HEK293 (cell line): ENCODE results near the gene RHBDL2.

Source experiments
- CTCF ChIA-PET: fragments of 350-600 bp; formaldehyde crosslinking; extraction: SDS; loops from one replicate; lab custom pipeline; 2021; ENCODE audit warnings: antibody characterized with exemption; lab: Yijun Ruan, JAX
- POLR2A ChIA-PET: fragments of 300-600 bp; formaldehyde crosslinking; extraction: SDS; loops from one replicate; lab custom pipeline; 2020; ENCODE audit warnings: antibody characterized with exemption, inconsistent platforms; lab: Yijun Ruan, JAX
- H3K27ac ChIP-seq: fragments of 200-500 bp; sonication (Bioruptor generic); 2 replicates; pipeline ENCODE4 v1.5.1; 2014; ENCODE audit warnings: low read depth, low read length, control low read depth, inconsistent platforms; ENCODE audit errors: extremely low read depth
- H3K36me3 ChIP-seq, 2 experiments: fragments of 200-500 bp in 1 of 2; sonication (Bioruptor generic) in 1 of 2; 1 replicate in 1 of 2; 2 replicates in 1 of 2; pipeline ENCODE4 v1.5.1; 2014 to 2017; ENCODE audit warnings: inconsistent platforms in 2 of 2, low read length in 2 of 2; ENCODE audit not compliant: control insufficient read depth in 2 of 2, insufficient read depth in 1 of 2
- H3K4me1 ChIP-seq: fragments of 200-500 bp; sonication (Bioruptor generic); 2 replicates; pipeline ENCODE4 v1.5.1; 2014; ENCODE audit warnings: mild to moderate bottlenecking, low read length, inconsistent platforms; ENCODE audit not compliant: control insufficient read depth, insufficient read depth
- H3K4me3 ChIP-seq: 2 replicates; pipeline ENCODE4 v1.5.1; 2011; ENCODE audit warnings: low read depth, mild to moderate bottlenecking, control low read depth, low read length, moderate library complexity
- H3K9me3 ChIP-seq: fragments of 200-500 bp; sonication (Bioruptor generic); 2 replicates; pipeline ENCODE4 v1.5.1; 2014; ENCODE audit warnings: low read depth, low read length, inconsistent platforms; ENCODE audit not compliant: control insufficient read depth, insufficient read depth
- BCL11B ChIP-seq: fragments of 450-650 bp; formaldehyde crosslinking; IDR thresholded peaks from 2 replicates; pipeline ENCODE4 v1.5.1; 2016; ENCODE audit warnings: low read depth, missing biosample characterization, missing genetic modification characterization
- HIC1 ChIP-seq: fragments of 450-650 bp; formaldehyde crosslinking; IDR thresholded peaks from 2 replicates; pipeline ENCODE4 v1.5.1; 2016; ENCODE audit warnings: missing biosample characterization, missing genetic modification characterization
- MYNN ChIP-seq: fragments of 450-650 bp; formaldehyde crosslinking; IDR thresholded peaks from 2 replicates; pipeline ENCODE4 v1.5.1; 2016; ENCODE audit warnings: missing biosample characterization, missing genetic modification characterization, borderline replicate concordance
- PRDM1 ChIP-seq: fragments of 450-650 bp; formaldehyde crosslinking; IDR thresholded peaks from 2 replicates; pipeline ENCODE4; 2016; ENCODE audit warnings: missing biosample characterization, missing genetic modification characterization
- PRDM4 ChIP-seq: fragments of 450-650 bp; formaldehyde crosslinking; IDR thresholded peaks from 2 replicates; pipeline ENCODE4 v1.5.1; 2017; ENCODE audit warnings: missing biosample characterization, missing genetic modification characterization
- SALL2 ChIP-seq: fragments of 450-650 bp; formaldehyde crosslinking; IDR thresholded peaks from 2 replicates; pipeline ENCODE4 v1.5.0; 2017; ENCODE audit warnings: missing biosample characterization, mild to moderate bottlenecking, missing genetic modification characterization, borderline replicate concordance
- SP7 ChIP-seq: fragments of 450-650 bp; formaldehyde crosslinking; IDR thresholded peaks from 2 replicates; pipeline ENCODE4 v1.5.1; 2016; ENCODE audit warnings: missing biosample characterization, missing genetic modification characterization
- YY2 ChIP-seq: fragments of 450-650 bp; formaldehyde crosslinking; IDR thresholded peaks from 2 replicates; pipeline ENCODE4 v1.5.1; 2016; ENCODE audit warnings: missing biosample characterization, missing genetic modification characterization
- ZBTB44 ChIP-seq: fragments of 450-650 bp; IDR thresholded peaks from 2 replicates; pipeline ENCODE4 v1.5.1; 2018; ENCODE audit warnings: missing biosample characterization, mild to moderate bottlenecking, missing genetic modification characterization
- ZFP37 ChIP-seq: fragments of 450-650 bp; formaldehyde crosslinking; IDR thresholded peaks from 2 replicates; pipeline ENCODE4 v1.5.1; 2016; ENCODE audit warnings: missing biosample characterization, missing genetic modification characterization
- ZFP41 ChIP-seq: fragments of 450-650 bp; formaldehyde crosslinking; IDR thresholded peaks from 2 replicates; pipeline ENCODE4 v1.5.1; 2016; ENCODE audit warnings: missing biosample characterization, missing genetic modification characterization, borderline replicate concordance
- ZNF114 ChIP-seq: fragments of 450-650 bp; formaldehyde crosslinking; IDR thresholded peaks from 2 replicates; pipeline ENCODE4 v1.5.0; 2017; ENCODE audit warnings: missing biosample characterization, missing genetic modification characterization
- ZNF157 ChIP-seq: fragments of 450-650 bp; formaldehyde crosslinking; IDR thresholded peaks from 2 replicates; pipeline ENCODE4 v1.5.1; 2016; ENCODE audit warnings: missing biosample characterization, missing genetic modification characterization
- ZNF174 ChIP-seq: fragments of 450-650 bp; formaldehyde crosslinking; IDR thresholded peaks from 2 replicates; pipeline ENCODE4 v1.5.0; 2017; ENCODE audit warnings: missing biosample characterization, mild to moderate bottlenecking, missing genetic modification characterization
- ZNF221 ChIP-seq: fragments of 450-650 bp; formaldehyde crosslinking; IDR thresholded peaks from 2 replicates; pipeline ENCODE4 v1.5.1; 2017; ENCODE audit warnings: missing biosample characterization, missing genetic modification characterization, borderline replicate concordance
- ZNF266 ChIP-seq: fragments of 450-650 bp; formaldehyde crosslinking; IDR thresholded peaks from 2 replicates; pipeline ENCODE4 v1.5.1; 2016; ENCODE audit warnings: missing biosample characterization, missing genetic modification characterization, low read depth
- ZNF292 ChIP-seq: fragments of 450-650 bp; formaldehyde crosslinking; IDR thresholded peaks from 2 replicates; pipeline ENCODE4 v1.5.1; 2016; ENCODE audit warnings: low read depth, missing biosample characterization, missing genetic modification characterization, borderline replicate concordance
- ZNF302 ChIP-seq: fragments of 450-650 bp; formaldehyde crosslinking; IDR thresholded peaks from 2 replicates; pipeline ENCODE4 v1.5.1; 2016; ENCODE audit warnings: missing biosample characterization, missing genetic modification characterization, low read depth
- ZNF366 ChIP-seq: fragments of 450-650 bp; formaldehyde crosslinking; conservative IDR thresholded peaks from 2 replicates; pipeline ENCODE4 v1.5.1; 2016; ENCODE audit warnings: missing biosample characterization, missing genetic modification characterization
- ZNF37A ChIP-seq: fragments of 450-650 bp; IDR thresholded peaks from 2 replicates; pipeline ENCODE4 v1.5.1; 2018; ENCODE audit warnings: missing biosample characterization, missing genetic modification characterization
- ZNF416 ChIP-seq: fragments of 450-650 bp; formaldehyde crosslinking; IDR thresholded peaks from 2 replicates; pipeline ENCODE4 v1.5.1; 2016; ENCODE audit warnings: missing biosample characterization, missing genetic modification characterization
- ZNF510 ChIP-seq: fragments of 450-650 bp; formaldehyde crosslinking; IDR thresholded peaks from 2 replicates; pipeline ENCODE4 v1.5.1; 2018; ENCODE audit warnings: mild to moderate bottlenecking, missing genetic modification characterization, missing biosample characterization; ENCODE audit not compliant: insufficient replicate concordance
- ZNF544 ChIP-seq: fragments of 450-650 bp; formaldehyde crosslinking; IDR thresholded peaks from 2 replicates; pipeline ENCODE4 v1.5.0; 2017; ENCODE audit warnings: missing biosample characterization, missing genetic modification characterization
- ZNF558 ChIP-seq: fragments of 450-650 bp; formaldehyde crosslinking; IDR thresholded peaks from 2 replicates; pipeline ENCODE4 v1.5.1; 2016; ENCODE audit warnings: missing biosample characterization, missing genetic modification characterization
- ZNF580 ChIP-seq: fragments of 450-650 bp; formaldehyde crosslinking; IDR thresholded peaks from 2 replicates; pipeline ENCODE4 v1.5.1; 2016; ENCODE audit warnings: missing biosample characterization, missing genetic modification characterization
- ZNF585B ChIP-seq: fragments of 450-650 bp; formaldehyde crosslinking; IDR thresholded peaks from 2 replicates; pipeline ENCODE4 v1.5.1; 2016; ENCODE audit warnings: missing biosample characterization, missing genetic modification characterization
- ZNF624 ChIP-seq: fragments of 450-650 bp; formaldehyde crosslinking; IDR thresholded peaks from 2 replicates; pipeline ENCODE4 v1.5.1; 2017; ENCODE audit warnings: missing biosample characterization, missing genetic modification characterization
- ZNF664 ChIP-seq: fragments of 450-650 bp; formaldehyde crosslinking; IDR thresholded peaks from 2 replicates; pipeline ENCODE4 v1.5.1; 2016; ENCODE audit warnings: missing biosample characterization, missing genetic modification characterization
- ZNF670 ChIP-seq: fragments of 450-650 bp; formaldehyde crosslinking; IDR thresholded peaks from 2 replicates; pipeline ENCODE4 v1.5.1; 2016; ENCODE audit warnings: missing biosample characterization, missing genetic modification characterization, low read depth
- ZNF677 ChIP-seq: fragments of 450-650 bp; IDR thresholded peaks from 2 replicates; pipeline ENCODE4 v1.5.0; 2018; ENCODE audit warnings: missing biosample characterization, mild to moderate bottlenecking, missing genetic modification characterization, moderate library complexity
- ZNF830 ChIP-seq: fragments of 450-650 bp; IDR thresholded peaks from 2 replicates; pipeline ENCODE4 v1.5.0; 2018; ENCODE audit warnings: missing biosample characterization, missing genetic modification characterization, low read depth, mild to moderate bottlenecking, moderate library complexity

RHBDL2 gene

GRCh38 chr1:38942664-38943428 lies 1.2 kb upstream of the RHBDL2 start:
- H3K27ac ChIP-seq, result no peak overlapping the region
- H3K4me3 ChIP-seq, result no peak overlapping the region
- no peaks in the 10 kb centered on the region for H3K9me3 ChIP-seq
- H3K4me1 ChIP-seq, result no peaks in the 10 kb centered on the region
- CTCF ChIA-PET, result interaction anchor here (0.7 kb wide), 1 partner anchor 427 kb away, joined by 4 read pairs; no protein-coding TSS in a partner anchor
- no peaks in the 10 kb centered on the region for H3K36me3 ChIP-seq
- TF ChIP-seq ZNF221 (no peak), ZNF510 (tag by site-specific recombination) (no peak), PRDM4 (tag by site-specific recombination) (no peak), ZNF580 (tag by site-specific recombination) (no peak), ZNF544 (no peak), ZNF677 (tag by site-specific recombination) (no peak), ZNF830 (no peak), PRDM1 (tag by site-specific recombination) (no peak), ZNF366 (tag by site-specific recombination) (no peak), ZFP41 (no peak), ZNF585B (tag by site-specific recombination) (no peak), ZNF664 (tag by site-specific recombination) (no peak), SALL2 (tag by site-specific recombination) (no peak), HIC1 (no peak), ZNF266 (no peak)
- POLR2A ChIA-PET, result no interaction called here

- ChIA-PET CTCF (interaction anchor here (0.6 kb wide), 1 partner anchor 65 kb away, joined by 3 read pairs; no protein-coding TSS in a partner anchor), POLR2A (no interaction called here)
- H3K9me3 ChIP-seq, result no peaks in the 10 kb centered on the region
- no peak overlapping the region for H3K27ac ChIP-seq
- no peaks in the 10 kb centered on the region for H3K36me3 ChIP-seq
- no peak overlapping the region for H3K4me3 ChIP-seq
- H3K4me1 ChIP-seq, result no peaks in the 10 kb centered on the region
- TF ChIP-seq ZNF37A (tag by site-specific recombination) (no peak), YY2 (no peak), ZNF558 (tag by site-specific recombination) (no peak), ZNF670 (tag by site-specific recombination) (no peak), ZNF157 (tag by site-specific recombination) (no peak), ZNF416 (tag by site-specific recombination) (no peak), ZNF292 (tag by site-specific recombination) (no peak), ZNF302 (tag by site-specific recombination) (no peak), ZNF174 (tag by site-specific recombination) (no peak), SP7 (tag by site-specific recombination) (no peak), ZNF580 (tag by site-specific recombination) (no peak), ZNF624 (tag by site-specific recombination) (no peak), BCL11B (tag by site-specific recombination) (no peak), ZBTB44 (tag by site-specific recombination) (no peak), MYNN (no peak), ZNF114 (tag by site-specific recombination) (no peak), ZFP37 (tag by site-specific recombination) (no peak)
Observed at GRCh38 chr1:38941093-38941492, 537 bp downstream of the RHBDL2 start.
